ENCODE results near the gene BTBD9. TPM values are rescaled to one million over a fixed set of nuclear protein-coding genes. Genes with fewer than 3 reads are reported as not detected.
"Not testable (repeated sequence)": the region's sequence is repeated elsewhere in the genome, so short reads cannot be mapped to it uniquely, and the experiment has no call there.

BTBD9 gene
- total RNA-seq, 1 donor from 2014 or later: 32.6 TPM

DNA sequence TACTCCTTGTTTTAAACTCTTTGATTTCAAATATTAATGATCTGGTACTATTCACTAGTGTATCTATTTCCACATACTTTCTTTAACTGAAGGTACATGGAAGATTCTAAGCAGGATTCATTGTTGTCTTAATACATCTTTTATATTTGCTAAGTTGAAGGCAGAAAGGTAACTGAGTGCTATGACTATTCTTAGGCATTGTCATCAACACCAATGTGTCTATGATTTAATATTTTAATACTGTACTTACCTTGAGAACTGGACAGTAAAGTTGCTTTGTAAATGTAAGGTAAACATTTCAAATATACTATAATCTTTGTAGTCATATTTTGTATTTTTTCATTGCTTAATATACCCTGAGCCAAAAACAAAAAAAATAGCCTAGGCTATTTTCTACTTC is 8.9 kb upstream of the BTBD9 start:
- no peak for DNase-seq

DNA sequence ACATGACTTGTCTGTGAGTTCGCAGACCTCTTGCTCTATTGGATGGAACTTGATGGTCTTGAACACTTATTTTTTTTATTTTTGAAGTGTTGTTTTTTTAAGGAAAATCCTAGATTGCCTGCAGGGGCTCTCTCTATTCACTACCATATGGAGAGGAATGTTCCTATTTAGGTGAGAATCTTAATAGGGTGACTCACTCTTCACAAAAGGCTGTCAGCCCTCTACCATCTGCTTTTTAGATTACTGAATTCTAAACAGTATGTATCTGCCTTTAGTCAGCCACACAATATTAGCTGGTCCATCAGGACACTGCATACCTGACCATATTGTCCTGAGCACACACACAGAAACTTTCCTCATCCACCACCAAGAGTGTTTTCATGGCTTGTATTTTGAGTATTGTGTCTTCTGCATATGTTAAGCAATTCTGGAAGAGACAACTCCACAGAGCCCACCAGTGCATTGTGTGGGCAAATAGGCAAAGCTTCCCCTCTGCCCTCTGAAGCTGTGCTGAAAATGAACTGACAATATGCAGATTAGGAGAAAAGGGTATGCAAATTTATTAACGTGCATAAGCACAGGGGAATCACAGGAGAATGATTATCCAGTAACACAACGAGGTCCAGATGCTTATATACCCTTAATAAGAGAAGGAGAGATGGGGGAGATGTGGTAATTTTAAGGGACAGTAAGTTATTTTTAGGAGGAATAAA is 6.6 kb upstream of the BTBD9 start:
- DNase-seq: no peak

GRCh38 chr6:38644951-38645350 is 5.2 kb upstream of the BTBD9 start:
- DNase-seq: no peak

GRCh38 chr6:38640216-38640909 is 634 bp upstream of the BTBD9 start:
- DNase-seq: no peak

DNA sequence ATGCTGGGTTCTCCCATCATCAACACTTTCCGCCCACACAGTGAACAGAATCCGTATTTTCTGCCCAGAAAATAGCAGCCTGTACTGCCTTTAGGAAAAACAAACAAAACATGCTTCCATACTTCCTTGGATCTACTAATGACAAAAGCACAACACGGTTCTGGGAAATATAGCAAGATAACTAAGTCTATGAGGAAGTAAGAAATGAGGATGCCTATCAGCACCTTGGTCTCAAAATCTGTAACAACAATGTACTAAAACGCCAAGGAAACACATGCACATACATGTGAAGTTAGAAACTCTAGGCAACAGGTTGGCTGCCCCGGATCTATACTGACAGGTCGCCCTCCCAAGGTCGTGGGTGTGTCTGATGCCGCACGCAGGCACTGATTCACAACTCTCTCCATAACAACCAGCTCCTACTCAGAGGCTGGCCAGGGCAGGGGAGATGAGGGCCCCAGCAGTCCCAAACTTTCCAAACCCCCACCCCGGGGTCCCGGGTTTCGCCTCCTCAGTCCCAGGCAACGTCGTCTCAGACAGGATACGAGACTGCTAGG is 710 bp downstream of the BTBD9 start:
- DNase-seq: no peak

GRCh38 chr6:38637756-38638155 is 2.0 kb downstream of the BTBD9 start:
- DNase-seq: no peak

- DNase-seq: no peak
Measured at GRCh38 chr6:38636027-38636426, 3.7 kb downstream of the BTBD9 start.

DNA sequence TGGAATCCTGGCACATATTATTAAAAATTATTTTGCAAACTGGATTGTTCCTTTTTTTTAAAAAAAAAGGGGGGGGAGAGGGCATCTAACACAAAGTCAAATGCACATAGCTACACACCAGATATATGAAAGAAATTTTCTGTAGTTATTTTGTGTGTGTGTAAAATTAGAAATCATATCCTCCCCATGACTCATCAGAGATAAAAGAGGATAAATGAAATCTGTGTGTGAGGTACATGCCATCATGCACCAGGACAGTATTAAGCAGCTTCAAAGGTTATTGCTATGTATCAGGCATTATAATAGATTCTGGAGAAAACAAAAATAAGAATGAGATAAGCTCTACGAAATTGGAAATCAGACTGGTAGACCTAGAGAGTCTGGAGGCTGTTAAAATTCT is 5.2 kb downstream of the BTBD9 start:
- no peak for DNase-seq

- DNase-seq: no peak
Measured at GRCh38 chr6:38632490-38632889, 7.2 kb downstream of the BTBD9 start.

GRCh38 chr6:38631186-38631783 is 8.4 kb downstream of the BTBD9 start:
- DNase-seq: no peak

GRCh38 chr6:38625217-38625616 is 14.5 kb downstream of the BTBD9 start:
- DNase-seq: no peak

DNA sequence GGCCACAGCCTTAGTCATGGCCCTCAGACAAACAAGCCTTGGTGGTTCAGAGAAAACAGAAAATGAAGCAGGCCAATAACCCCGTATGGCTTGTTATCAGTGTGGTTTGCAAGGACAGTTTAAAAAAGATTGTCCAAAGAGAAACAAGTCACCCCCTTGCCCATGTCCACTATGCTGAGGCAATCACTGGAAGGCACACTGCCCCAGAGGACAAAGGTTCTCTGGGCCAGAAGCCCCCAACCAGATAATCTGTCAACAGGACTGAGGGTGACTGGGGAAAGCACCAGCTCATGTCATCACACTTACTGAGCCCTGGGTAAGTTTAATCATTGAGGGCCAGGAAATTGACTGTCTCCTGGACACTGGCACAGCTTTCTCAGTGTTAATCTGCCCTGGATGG is 20.4 kb downstream of the BTBD9 start:
- not testable (repeated sequence) for DNase-seq

DNA sequence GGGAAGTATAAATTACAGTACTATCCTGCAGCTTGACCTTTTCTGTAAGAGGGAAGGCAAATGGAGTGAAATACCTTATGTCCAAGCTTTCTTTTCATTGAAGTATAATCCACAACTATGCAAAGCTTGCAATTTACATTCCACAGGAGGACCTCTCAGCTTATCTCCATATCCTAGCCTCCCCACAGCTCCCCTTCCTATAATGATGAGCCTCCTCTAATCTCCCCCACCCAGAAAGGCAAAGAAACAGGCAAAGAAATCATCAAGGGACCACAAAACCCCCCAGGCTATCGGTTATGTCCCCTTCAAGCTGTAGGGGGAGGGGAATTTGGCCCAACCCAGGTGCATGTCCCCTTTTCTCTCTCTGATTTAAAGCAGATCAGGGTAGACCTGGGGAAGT is 21.4 kb downstream of the BTBD9 start:
- not testable (repeated sequence) for DNase-seq

DNA sequence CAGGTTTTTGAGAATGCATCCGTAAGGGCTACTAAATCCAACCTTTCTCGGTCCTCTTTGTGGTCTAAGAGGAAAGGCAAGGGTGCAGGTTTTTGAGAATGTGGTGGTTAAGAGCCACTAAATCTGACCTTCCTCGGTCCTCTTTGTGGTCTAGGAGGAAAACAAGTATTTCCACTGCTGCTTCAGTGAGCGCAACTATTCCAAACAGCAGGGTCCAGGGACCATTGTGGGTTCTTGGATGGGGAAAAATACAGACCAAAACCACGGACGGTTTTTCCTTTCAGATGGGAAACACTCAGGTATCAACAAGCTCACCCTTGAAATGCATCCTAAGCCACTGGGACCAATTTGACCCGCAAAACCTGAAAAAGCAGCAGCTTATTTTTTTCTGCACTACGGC is 21.9 kb downstream of the BTBD9 start:
- DNase-seq: no peak

DNA sequence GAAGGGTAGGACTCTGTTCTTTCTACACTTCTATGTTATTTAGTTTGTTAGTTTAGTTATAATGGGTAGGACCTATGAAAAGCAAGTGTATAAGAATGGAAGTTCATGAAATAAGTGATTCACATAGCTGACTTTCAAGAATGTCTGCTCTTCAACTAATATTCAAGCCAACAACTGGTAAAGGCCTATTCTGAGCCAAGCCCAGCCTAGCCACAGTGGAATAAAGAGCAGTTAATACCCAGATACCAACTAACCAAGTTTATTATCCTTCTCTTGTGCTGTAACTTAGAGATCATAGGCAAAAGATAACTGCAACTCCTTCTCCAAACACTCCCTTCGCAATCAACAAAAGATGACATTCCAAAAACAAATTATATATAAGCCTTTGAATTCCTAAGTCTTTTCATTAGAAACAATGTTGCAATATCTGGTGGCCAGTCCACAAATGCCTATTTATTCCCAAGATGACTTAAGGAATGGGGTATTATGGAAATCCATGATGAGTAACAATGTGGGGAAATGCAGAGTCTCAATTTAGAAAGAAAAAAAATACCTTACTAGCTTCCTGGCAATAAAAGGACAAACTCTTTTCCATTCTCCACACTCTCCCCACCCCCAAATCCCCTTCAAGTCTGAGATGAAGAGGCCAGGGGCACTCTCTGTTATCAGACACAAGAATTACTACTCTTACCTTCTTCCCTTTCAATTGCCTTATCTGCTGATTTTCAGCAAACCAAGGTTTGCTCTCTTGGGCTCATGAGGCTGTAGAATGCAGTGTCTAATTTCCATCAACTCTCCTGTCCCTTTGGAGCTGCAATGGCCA is 27.4 kb downstream of the BTBD9 start:
- no peak for DNase-seq

DNA sequence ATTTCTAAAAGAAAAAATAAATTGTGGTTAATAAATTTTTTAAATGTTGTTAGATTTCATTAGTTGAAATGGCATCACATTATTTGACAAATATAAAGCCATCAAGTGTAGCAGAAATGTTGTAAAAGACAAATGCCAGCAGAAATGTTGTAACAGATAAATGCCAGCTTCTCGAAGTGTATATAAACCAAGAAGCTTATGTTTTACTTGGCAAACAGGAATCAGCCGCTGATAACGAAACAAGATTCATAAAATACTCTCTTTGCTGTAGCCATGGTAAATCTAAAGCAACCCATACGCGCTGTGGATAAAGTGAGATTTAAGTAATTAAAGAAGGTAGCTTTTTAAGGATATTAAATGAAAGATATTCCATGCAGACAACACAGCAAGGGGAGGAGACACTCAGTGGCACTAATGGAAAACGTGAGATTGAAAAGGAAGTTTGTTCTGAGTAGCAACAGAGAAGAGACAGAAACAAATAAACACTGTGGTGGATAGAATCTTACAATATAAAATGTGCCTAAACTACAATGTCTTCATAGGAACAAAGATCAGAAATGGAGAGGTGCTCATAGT is 29.6 kb downstream of the BTBD9 start:
- DNase-seq: peak; percentile 1

DNA sequence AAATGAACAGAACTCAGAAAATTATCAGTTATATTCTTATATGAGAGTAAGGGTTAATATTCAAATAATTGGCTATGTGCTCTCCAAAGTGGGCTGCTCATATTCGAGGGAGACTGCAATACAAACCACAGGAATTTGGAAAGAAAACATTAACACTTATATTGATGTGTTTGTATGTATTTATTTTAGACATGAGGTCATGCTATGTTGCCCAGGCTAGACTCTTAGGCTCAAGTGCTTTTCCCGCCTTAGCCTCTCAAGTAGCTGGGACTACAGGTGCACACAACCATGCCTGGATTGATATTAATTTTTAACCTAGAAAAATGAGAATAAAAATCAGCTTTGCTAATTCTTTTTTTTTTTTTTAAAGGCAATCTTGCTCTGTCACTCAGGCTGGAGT is 35.0 kb downstream of the BTBD9 start:
- DNase-seq: no peak

GRCh38 chr6:38603966-38604365 is 35.8 kb downstream of the BTBD9 start:
- peak; percentile 7 for DNase-seq

DNA sequence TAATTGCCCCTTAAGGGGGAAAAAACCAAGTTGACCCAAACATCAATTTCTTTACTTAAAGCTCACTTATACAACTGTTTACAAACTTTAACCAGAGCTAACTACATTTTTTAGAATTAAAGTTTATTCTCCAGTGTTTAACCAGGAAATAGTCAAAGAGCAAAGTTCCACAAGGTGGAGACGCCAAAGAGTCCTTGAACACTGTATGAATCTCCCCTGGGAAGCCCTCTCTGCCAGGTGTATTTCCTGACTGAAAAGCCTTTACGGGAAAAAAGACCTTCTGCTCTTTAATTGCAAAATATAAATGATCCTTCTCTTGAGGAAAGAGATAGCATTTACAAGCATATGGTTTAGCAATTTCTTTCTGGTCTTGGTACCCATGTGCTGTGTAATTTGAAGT is 36.2 kb downstream of the BTBD9 start:
- peak; percentile 5 for DNase-seq

- DNase-seq: no peak
Measured at GRCh38 chr6:38599966-38600550, 39.7 kb downstream of the BTBD9 start.

GRCh38 chr6:38599261-38599660 is 40.5 kb downstream of the BTBD9 start:
- no peak for DNase-seq

All from tongue (tissue), 2 donors.